KMS-11 (cell line): ENCODE data around the gene SPRYD3.

Experiments used
- H2AFZ ChIP-seq: fragments of 200-600 bp; sonication (generic); 2 replicates; pipeline ENCODE4 v1.6.1; 2016; ENCODE audit warnings: antibody characterized with exemption, mixed run types, low read depth
- H3K27ac ChIP-seq: fragments of 200-600 bp; sonication (generic); 2 replicates; pipeline ENCODE4 v1.6.1; 2016; ENCODE audit warnings: mild to moderate bottlenecking, mixed run types
- H3K27me3 ChIP-seq: fragments of 200-600 bp; sonication (generic); 2 replicates; pipeline ENCODE4 v1.6.1; 2017; ENCODE audit warnings: mild to moderate bottlenecking, low read depth, mixed run types, moderate library complexity; ENCODE audit not compliant: insufficient read depth
- H3K36me3 ChIP-seq: fragments of 200-600 bp; sonication (generic); 2 replicates; pipeline ENCODE4 v1.6.1; 2017; ENCODE audit warnings: mild to moderate bottlenecking, mixed run types; ENCODE audit not compliant: insufficient read depth
- H3K4me1 ChIP-seq: fragments of 200-600 bp; sonication (generic); 2 replicates; pipeline ENCODE4 v1.6.1; 2016; ENCODE audit warnings: mild to moderate bottlenecking, low read depth, mixed run types; ENCODE audit not compliant: poor library complexity, severe bottlenecking
- H3K4me2 ChIP-seq: fragments of 200-600 bp; sonication (generic); 2 replicates; pipeline ENCODE4 v1.7.0; 2016; ENCODE audit warnings: mild to moderate bottlenecking, mixed run types
- H3K4me3 ChIP-seq: fragments of 200-600 bp; sonication (generic); IDR thresholded peaks from 2 replicates; pipeline ENCODE4 v1.6.1; 2017; ENCODE audit warnings: low read depth, low read length, mixed read lengths; ENCODE audit not compliant: insufficient read depth
- H3K79me2 ChIP-seq: fragments of 200-600 bp; sonication (generic); 2 replicates; pipeline ENCODE4 v1.6.1; 2016; ENCODE audit warnings: low read depth, mixed run types; ENCODE audit not compliant: insufficient read depth
- H3K9ac ChIP-seq: fragments of 200-600 bp; sonication (generic); 2 replicates; pipeline ENCODE4 v1.6.1; 2016; ENCODE audit warnings: mild to moderate bottlenecking, mixed run types
- H4K20me1 ChIP-seq: fragments of 200-600 bp; sonication (generic); 2 replicates; pipeline ENCODE4 v1.6.1; 2016; ENCODE audit warnings: mild to moderate bottlenecking, mixed run types; ENCODE audit not compliant: insufficient read depth
- CTCF ChIP-seq: fragments of 200-600 bp; sonication (generic); conservative IDR thresholded peaks from 2 replicates; pipeline ENCODE4 v1.6.1; 2017; ENCODE audit warnings: low read depth, mild to moderate bottlenecking, antibody characterized with exemption, low read length, moderate library complexity, mixed read lengths

Gene SPRYD3

GRCh38 chr12:53070877-53071492 lies 8.2 kb downstream of the SPRYD3 start:
- Histone ChIP-seq H3K4me1 (no peaks in the 10 kb centered on the region), H3K27ac (no peak overlapping the region), H3K36me3 (no peaks in the 10 kb centered on the region; the same call in 1 of the 2 replicates), H2AFZ (no peak overlapping the region), H3K4me3 (no peak overlapping the region), H3K9ac (no peak overlapping the region), H3K4me2 (no peak overlapping the region), H3K79me2 (0 out of 2 replicates have a peak, but pooled peaks cover 3% of the 10 kb centered on the region), H3K27me3 (no peaks in the 10 kb centered on the region), H4K20me1 (no peaks in the 10 kb centered on the region)
- TF ChIP-seq CTCF, result no peak

- H2AFZ ChIP-seq, result no peak overlapping the region
- H3K4me3 ChIP-seq, result no peak overlapping the region
- H3K4me1 ChIP-seq, result no peaks in the 10 kb centered on the region
- no peaks in the 10 kb centered on the region for H3K27me3 ChIP-seq
- no peaks in the 10 kb centered on the region for H4K20me1 ChIP-seq
- H3K36me3 ChIP-seq, result no peaks in the 10 kb centered on the region; the same call in 1 of the 2 replicates
- H3K79me2 ChIP-seq, result no peaks in the 10 kb centered on the region
- H3K4me2 ChIP-seq, result no peak overlapping the region
- H3K9ac ChIP-seq, result no peak overlapping the region
- no peak for TF ChIP-seq CTCF
- no peak overlapping the region for H3K27ac ChIP-seq
Observed at GRCh38 chr12:53069621-53070410, 9.4 kb downstream of the SPRYD3 start.

- no peaks in the 10 kb centered on the region for H4K20me1 ChIP-seq
- H3K4me1 ChIP-seq, result no peaks in the 10 kb centered on the region
- TF ChIP-seq CTCF, result no peak
- H3K4me2 ChIP-seq, result no peak overlapping the region
- no peak overlapping the region for H3K9ac ChIP-seq
- H3K27ac ChIP-seq, result no peak overlapping the region
- no peaks in the 10 kb centered on the region for H3K27me3 ChIP-seq
- H3K36me3 ChIP-seq, result no peaks in the 10 kb centered on the region
- H3K79me2 ChIP-seq, result no peaks in the 10 kb centered on the region
- H2AFZ ChIP-seq, result no peak overlapping the region
- H3K4me3 ChIP-seq, result no peak overlapping the region
Observed at GRCh38 chr12:53068811-53069585, 10.2 kb downstream of the SPRYD3 start.

- H3K4me3 ChIP-seq, result no peak overlapping the region
- no peak for TF ChIP-seq CTCF
- no peaks in the 10 kb centered on the region for H3K27me3 ChIP-seq
- no peaks in the 10 kb centered on the region for H3K36me3 ChIP-seq
- H3K27ac ChIP-seq, result no peak overlapping the region
- no peaks in the 10 kb centered on the region for H3K79me2 ChIP-seq
- no peak overlapping the region for H2AFZ ChIP-seq
- no peak overlapping the region for H3K9ac ChIP-seq
- no peak overlapping the region for H3K4me2 ChIP-seq
- H4K20me1 ChIP-seq, result no peaks in the 10 kb centered on the region
- H3K4me1 ChIP-seq, result no peaks in the 10 kb centered on the region
Observed at GRCh38 chr12:53067993-53068770, 11.0 kb downstream of the SPRYD3 start.
